AG04449 (cell line): ENCODE results near the gene SP3.
"Not testable (repeated sequence)": the region's sequence is repeated elsewhere in the genome, so short reads cannot be mapped to it uniquely, and the experiment has no call there.

Experiments used
- CTCF ChIA-PET: fragments of 350-600 bp; formaldehyde crosslinking; extraction: SDS; loops from one replicate; lab custom pipeline; 2021; ENCODE audit warnings: antibody characterized with exemption; lab: Yijun Ruan, JAX
- POLR2A ChIA-PET: fragments of 400-600, 350-600 bp; formaldehyde crosslinking; extraction: SDS; loops from one replicate; lab custom pipeline; 2020; ENCODE audit warnings: antibody characterized with exemption, inconsistent platforms; lab: Yijun Ruan, JAX
- DNase-seq: peaks from one replicate; pipeline ENCODE4 v3.0.0-alpha.2; 2010; ENCODE audit warnings: low read depth, low spot score
- H3K4me3 ChIP-seq: 2 replicates; pipeline ENCODE4 v1.5.1; 2011; ENCODE audit warnings: low read depth, mild to moderate bottlenecking, control low read depth, low read length
- TF ChIP-seq, protein P1 (sequence below): IDR thresholded peaks from one replicate; pipeline ENCODE4 v1.5.1; 2011; ENCODE audit warnings: mild to moderate bottlenecking, moderate library complexity, low read length, control low read depth, inconsistent platforms; ENCODE audit not compliant: insufficient read depth; ENCODE audit errors: missing control alignments

SP3 gene

DNA sequence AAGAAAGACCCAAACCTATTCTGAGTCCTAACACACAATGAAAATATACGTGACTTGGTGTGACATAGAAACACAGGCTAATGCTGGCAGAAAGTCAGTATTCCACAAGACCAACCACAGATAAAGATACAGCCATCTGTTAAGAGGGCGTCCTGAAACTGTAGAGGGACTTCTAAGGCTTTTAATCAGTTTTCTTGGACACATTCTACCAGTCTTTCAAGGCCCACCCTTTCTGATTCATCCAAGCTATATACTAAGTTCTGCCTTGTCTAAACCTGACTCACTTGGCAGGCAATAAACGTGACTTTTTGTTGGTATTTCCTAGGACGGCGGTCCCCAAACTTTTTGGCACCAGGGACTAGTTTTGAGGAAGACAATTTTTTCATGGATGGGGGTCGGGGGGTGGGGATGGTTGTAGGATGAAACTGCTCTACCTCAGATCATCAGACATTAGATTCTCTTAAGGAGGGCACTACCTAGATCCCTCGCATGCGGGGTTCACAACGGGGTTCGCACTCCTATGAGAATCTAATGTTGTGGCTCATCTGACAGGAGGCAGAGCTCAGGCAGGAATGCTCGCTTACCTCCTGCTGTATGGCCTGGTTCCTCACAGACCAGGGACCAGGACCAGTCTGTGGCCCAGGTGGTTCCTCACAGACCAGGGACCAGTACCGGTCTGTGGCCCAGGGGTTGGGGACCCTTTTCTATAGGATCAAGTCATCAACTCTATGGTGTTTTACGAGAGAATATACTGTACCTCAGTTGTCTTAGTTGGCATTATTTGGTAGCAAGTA lies 61.4 kb downstream of the SP3 start:
- ChIA-PET POLR2A (no interaction called here), CTCF (no interaction called here)
- no peak for DNase-seq
- H3K4me3 ChIP-seq = no peak overlapping the region
- TF ChIP-seq, protein P1, sequence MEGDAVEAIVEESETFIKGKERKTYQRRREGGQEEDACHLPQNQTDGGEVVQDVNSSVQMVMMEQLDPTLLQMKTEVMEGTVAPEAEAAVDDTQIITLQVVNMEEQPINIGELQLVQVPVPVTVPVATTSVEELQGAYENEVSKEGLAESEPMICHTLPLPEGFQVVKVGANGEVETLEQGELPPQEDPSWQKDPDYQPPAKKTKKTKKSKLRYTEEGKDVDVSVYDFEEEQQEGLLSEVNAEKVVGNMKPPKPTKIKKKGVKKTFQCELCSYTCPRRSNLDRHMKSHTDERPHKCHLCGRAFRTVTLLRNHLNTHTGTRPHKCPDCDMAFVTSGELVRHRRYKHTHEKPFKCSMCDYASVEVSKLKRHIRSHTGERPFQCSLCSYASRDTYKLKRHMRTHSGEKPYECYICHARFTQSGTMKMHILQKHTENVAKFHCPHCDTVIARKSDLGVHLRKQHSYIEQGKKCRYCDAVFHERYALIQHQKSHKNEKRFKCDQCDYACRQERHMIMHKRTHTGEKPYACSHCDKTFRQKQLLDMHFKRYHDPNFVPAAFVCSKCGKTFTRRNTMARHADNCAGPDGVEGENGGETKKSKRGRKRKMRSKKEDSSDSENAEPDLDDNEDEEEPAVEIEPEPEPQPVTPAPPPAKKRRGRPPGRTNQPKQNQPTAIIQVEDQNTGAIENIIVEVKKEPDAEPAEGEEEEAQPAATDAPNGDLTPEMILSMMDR = no peak

DNA sequence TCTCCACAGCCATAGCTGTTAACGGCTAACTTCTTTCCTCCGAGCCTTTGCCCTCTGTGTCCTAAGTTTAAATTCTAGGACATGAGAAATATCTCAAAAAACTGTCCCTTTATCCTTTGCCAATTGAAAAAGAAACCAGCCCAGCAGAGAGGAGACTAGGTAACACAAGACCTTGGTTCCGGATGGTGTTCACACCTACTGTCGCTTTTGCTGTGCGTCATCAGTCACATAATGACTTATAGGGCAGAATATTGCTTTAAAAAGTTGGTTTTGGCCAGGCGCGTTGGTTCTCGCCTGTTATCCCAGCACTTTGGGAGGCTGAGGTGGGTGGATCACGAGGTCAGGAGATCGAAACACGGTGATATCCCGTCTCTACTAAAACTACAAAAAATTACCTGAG lies 66.2 kb downstream of the SP3 start:
- ChIA-PET CTCF (no interaction called here), POLR2A (no interaction called here)
- TF ChIP-seq, protein P1 = no peak
- no peak overlapping the region for H3K4me3 ChIP-seq
- DNase-seq = no peak

GRCh38 chr2:173898178-173898668 lies 67.0 kb downstream of the SP3 start:
- CTCF ChIA-PET = no interaction called here
- POLR2A ChIA-PET = no interaction called here

DNA sequence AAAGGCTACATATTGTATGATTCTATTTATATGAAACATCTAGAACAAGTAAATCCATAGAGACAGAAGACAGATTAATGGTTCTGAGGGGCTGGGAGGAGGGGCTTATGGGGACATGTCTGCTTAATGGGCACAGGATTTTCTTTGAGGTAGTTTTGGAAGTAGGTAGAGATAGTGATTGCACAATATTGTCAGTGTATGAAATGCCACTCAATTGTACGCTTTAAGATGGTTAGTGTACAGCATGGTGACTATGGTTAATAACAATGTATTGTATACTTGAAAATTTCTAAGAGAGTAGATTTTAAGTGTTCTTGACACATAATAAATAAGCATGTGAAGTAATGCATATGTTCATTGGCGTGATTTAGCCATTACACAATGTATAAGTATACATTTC lies 68.4 kb downstream of the SP3 start:
- ChIA-PET POLR2A (no interaction called here), CTCF (no interaction called here)
- TF ChIP-seq, protein P1 = no peak
- no peak for DNase-seq
- no peak overlapping the region for H3K4me3 ChIP-seq

More at GRCh38 chr2:173898178-173898668, 67.0 kb downstream of the SP3 start:
- no peak overlapping the region for H3K4me3 ChIP-seq
- no peak for DNase-seq
- TF ChIP-seq, protein P1 = no peak

GRCh38 chr2:173892341-173892740 lies 72.8 kb downstream of the SP3 start:
- ChIA-PET CTCF (no interaction called here), POLR2A (no interaction called here)
- DNase-seq = no peak
- no peak overlapping the region for H3K4me3 ChIP-seq
- TF ChIP-seq, protein P1 = no peak

DNA sequence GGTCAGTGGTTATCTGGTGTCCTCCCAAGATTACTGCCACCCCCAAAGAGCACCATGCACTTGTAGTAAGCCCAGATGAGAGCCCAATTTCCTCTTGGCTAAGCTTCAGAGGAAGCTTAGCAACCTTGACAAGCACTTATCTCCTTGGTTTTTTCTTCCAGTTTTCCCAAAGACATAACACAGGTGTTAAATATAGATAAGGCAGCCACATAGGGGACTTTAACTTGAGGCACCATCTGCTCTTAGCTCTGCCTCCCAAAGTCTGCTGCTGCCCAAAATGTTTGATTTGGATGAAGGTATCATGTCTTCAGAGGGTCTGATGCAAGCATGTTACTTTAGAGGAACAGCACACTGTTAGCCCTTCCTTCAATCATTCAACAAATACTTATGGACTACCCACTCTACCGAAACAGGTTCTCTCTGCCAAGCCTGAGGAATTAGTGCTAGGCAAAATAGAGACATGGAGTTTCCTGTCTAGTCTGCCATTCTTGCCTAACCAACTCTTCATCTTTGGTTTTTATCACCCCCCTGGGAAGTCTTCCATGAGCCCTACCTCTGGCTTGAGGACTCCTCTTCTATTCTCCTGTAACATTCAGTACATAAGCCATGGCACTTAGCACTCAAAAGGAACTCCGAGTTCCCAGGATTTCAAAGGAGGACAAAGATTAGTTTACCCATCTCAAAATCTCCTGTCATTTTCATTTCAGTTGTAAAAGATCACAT lies 73.7 kb downstream of the SP3 start:
- no peak overlapping the region for H3K4me3 ChIP-seq
- ChIA-PET POLR2A (no interaction called here), CTCF (no interaction called here)
- TF ChIP-seq, protein P1 = no peak
- no peak for DNase-seq

DNA sequence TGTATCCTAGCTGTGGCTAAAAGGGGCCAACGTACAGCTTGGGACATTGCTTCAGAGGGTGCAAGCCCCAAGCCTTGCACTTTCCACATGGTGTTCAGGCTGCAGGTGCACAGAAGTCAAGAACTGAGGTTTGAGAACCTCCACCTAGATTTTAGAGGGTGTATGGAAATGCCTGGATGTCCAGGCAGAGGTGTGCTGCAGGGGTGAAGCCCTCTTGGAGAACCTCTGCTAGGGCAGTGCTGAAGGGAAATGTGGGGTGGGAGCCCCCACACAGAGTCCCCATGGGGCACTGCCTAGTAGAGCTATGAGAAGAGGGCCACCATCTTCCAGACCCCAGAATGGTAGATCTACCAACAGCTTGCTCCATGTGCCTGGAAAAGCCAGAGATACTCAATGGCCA lies 75.7 kb downstream of the SP3 start:
- CTCF ChIA-PET, POLR2A ChIA-PET, H3K4me3 ChIP-seq, DNase-seq: not testable (repeated sequence)
